Endothelial cell of umbilical vein (primary cell): ENCODE measurements around the gene BGN. TPM values are rescaled to one million over a fixed set of nuclear protein-coding genes. Genes with fewer than 3 reads are reported as not detected.

Source experiments
- BruUV-seq: library from RNA; stranded (reverse); fragments of 400-500 nt; replicated peaks from 2 replicates; lab custom pipeline; 2021; lab: Mats Ljungman, UMichigan
- CTCF ChIA-PET: fragments of 300-600, 350-600 bp; sonication (Branson Sonifier 250); formaldehyde crosslinking; loops from one replicate; lab custom pipeline; 2021; ENCODE audit warnings: antibody characterized with exemption, inconsistent platforms; lab: Charles Lee
- POLR2A ChIA-PET: fragments of 300-600, 350-600 bp; sonication (Branson Sonifier 250); formaldehyde crosslinking; loops from one replicate; lab custom pipeline; 2021; ENCODE audit warnings: antibody characterized with exemption, inconsistent platforms; lab: Charles Lee
- DNase-seq: peaks from one replicate; pipeline ENCODE4 v3.0.0-alpha.2; 2011; ENCODE audit warnings: low read depth, low spot score
- FAIRE-seq: peaks from 2 replicates; lab custom pipeline; 2011; peaks lifted over from hg19 to GRCh38; lab: Jason Lieb, UNC
- H2AFZ ChIP-seq: 2 replicates; pipeline ENCODE4 v1.6.0; 2012; ENCODE audit warnings: low read depth, low read length, control low read depth, inconsistent platforms
- H3K27ac ChIP-seq: 2 replicates; pipeline ENCODE4 v1.5.1; 2011; ENCODE audit warnings: low read depth, mild to moderate bottlenecking, control low read depth, low read length, moderate library complexity; ENCODE audit not compliant: insufficient read depth
- H3K27me3 ChIP-seq, 2 experiments: 2 replicates each; pipeline versions ENCODE4 v1.6.0 to v1.6.1; 2011; ENCODE audit warnings: low read length in 2 of 2, mixed read lengths in 1 of 2; ENCODE audit not compliant: control insufficient read depth in 2 of 2, insufficient read depth in 2 of 2
- H3K36me3 ChIP-seq, 2 experiments: 2 replicates in 1 of 2; 3 replicates in 1 of 2; pipeline ENCODE4 v1.5.1; 2011; ENCODE audit warnings: low read length in 2 of 2, mild to moderate bottlenecking in 1 of 2, moderate library complexity in 1 of 2; ENCODE audit not compliant: control insufficient read depth in 2 of 2, insufficient read depth in 2 of 2; ENCODE audit errors: extremely low read depth in 1 of 2
- H3K4me1 ChIP-seq: 3 replicates; pipeline ENCODE4 v1.5.1; 2011; ENCODE audit warnings: mild to moderate bottlenecking, low read length; ENCODE audit not compliant: control insufficient read depth, insufficient read depth; ENCODE audit errors: extremely low read depth
- H3K4me2 ChIP-seq: 2 replicates; pipeline ENCODE4 v1.6.1; 2011; ENCODE audit warnings: low read length, control low read depth, mixed read lengths; ENCODE audit not compliant: insufficient read depth
- H3K4me3 ChIP-seq, 3 experiments: fragments of 200-600 bp in 1 of 3; sonication (generic), shearing (Covaris generic) in 1 of 3; replicated peaks in 1 of 3; 2 replicates each; pipeline ENCODE4 v1.5.1; 2011 to 2016; ENCODE audit warnings: control low read depth in 3 of 3, low read length in 3 of 3, mild to moderate bottlenecking in 2 of 3, inconsistent platforms in 1 of 3, low read depth in 1 of 3, moderate library complexity in 1 of 3; ENCODE audit not compliant: insufficient read depth in 1 of 3
- H3K79me2 ChIP-seq: 2 replicates; pipeline ENCODE4 v1.6.0; 2012; ENCODE audit warnings: low read length, inconsistent platforms; ENCODE audit not compliant: control insufficient read depth, insufficient read depth
- H3K9ac ChIP-seq: replicated peaks from 2 replicates; pipeline ENCODE3; 2011; ENCODE audit warnings: low read length, control low read depth; ENCODE audit not compliant: insufficient read depth; ENCODE audit errors: extremely low read depth
- H3K9me1 ChIP-seq: replicated peaks from 3 replicates; pipeline ENCODE4 v1.6.0; 2011; ENCODE audit warnings: mild to moderate bottlenecking, low read length; ENCODE audit not compliant: control insufficient read depth, insufficient read depth; ENCODE audit errors: extremely low read depth
- H3K9me3 ChIP-seq: replicated peaks from 2 replicates; pipeline ENCODE4 v1.5.1; 2012; ENCODE audit warnings: low read length, inconsistent platforms; ENCODE audit not compliant: control insufficient read depth, insufficient read depth
- H4K20me1 ChIP-seq: replicated peaks from 2 replicates; pipeline ENCODE3; 2011; ENCODE audit warnings: mild to moderate bottlenecking, low read length; ENCODE audit not compliant: control insufficient read depth, insufficient read depth; ENCODE audit errors: extremely low read depth
- EZH2 ChIP-seq: IDR thresholded peaks from 2 replicates; pipeline ENCODE4 v1.6.1; 2012; ENCODE audit warnings: borderline replicate concordance, low read depth, mild to moderate bottlenecking, moderate library complexity, low read length, inconsistent platforms; ENCODE audit not compliant: severe bottlenecking
- FOS ChIP-seq: IDR thresholded peaks from 2 replicates; pipeline ENCODE4 v1.6.1; 2011; ENCODE audit warnings: mild to moderate bottlenecking, low read length, moderate library complexity, borderline replicate concordance; ENCODE audit not compliant: insufficient read depth
- GATA2 ChIP-seq: IDR thresholded peaks from 2 replicates; pipeline ENCODE4 v1.7.0; 2011; ENCODE audit warnings: low read depth, mild to moderate bottlenecking, moderate library complexity, mixed read lengths, low read length; ENCODE audit not compliant: insufficient read length, insufficient read depth
- JUN ChIP-seq: IDR thresholded peaks from 2 replicates; pipeline ENCODE4 v1.6.1; 2011; ENCODE audit warnings: borderline replicate concordance, low read depth; ENCODE audit not compliant: insufficient read length, insufficient read depth
- MYC ChIP-seq: IDR thresholded peaks from one replicate; pipeline ENCODE4 v1.6.1; 2011; ENCODE audit warnings: mild to moderate bottlenecking, low read depth, low read length
- POLR2A ChIP-seq: IDR thresholded peaks from 2 replicates; pipeline ENCODE4 v1.6.1; 2012; ENCODE audit warnings: low read depth, mild to moderate bottlenecking, control low read depth, low read length
- POLR2AphosphoS5 ChIP-seq: IDR thresholded peaks from 2 replicates; pipeline ENCODE4 v1.6.1; 2012; ENCODE audit warnings: low read depth, mild to moderate bottlenecking, control low read depth, low read length, moderate library complexity; ENCODE audit not compliant: insufficient read depth
- dilution Hi-C: fragments of 300-500 bp; cut with MboI; formaldehyde crosslinking; loops from one replicate; pipeline ENCODE4 v1.15.0; 2019; ENCODE audit warnings: low sequenced_read_pairs; ENCODE audit not compliant: extremely low pct_ligation_motif_present
- intact Hi-C: fragments of 100-400 bp; cut with micrococcal nuclease; formaldehyde crosslinking; loops from one replicate; pipeline ENCODE4 v1.10.0; 2022
- polyA plus RNA-seq, 4 experiments: library from polyadenylated mRNA; depleted of rRNA in 3 of 4; stranded (reverse) in 3 of 4; unstranded in 1 of 4; fragments of >200 nt; gene quantifications; 2 replicates each; pipeline versions ENCODE4 v1.2.1 to v1.2.3, GENCODE V29; 2011 to 2012; ENCODE audit warnings: missing spikeins in 1 of 4
- total RNA-seq: library from RNA; stranded (reverse); gene quantifications from 2 replicates; pipeline ENCODE4 v1.2.3, GENCODE V29; 2021
- TF ChIP-seq, protein P1 (sequence below), 2 donors: IDR thresholded peaks; 1 replicate in 1 of 2; 2 replicates in 1 of 2; pipeline ENCODE4 v1.5.1; 2011; ENCODE audit warnings: low read length in 2 of 2, mild to moderate bottlenecking in 2 of 2, moderate library complexity in 2 of 2, control low read depth in 1 of 2, inconsistent platforms in 1 of 2, low read depth in 1 of 2; ENCODE audit not compliant: insufficient read depth in 1 of 2; ENCODE audit errors: extremely low read depth in 1 of 2
- TF ChIP-seq, protein P2 (sequence below): IDR thresholded peaks from 2 replicates; pipeline ENCODE4 v1.6.1; 2011; ENCODE audit not compliant: insufficient read depth, insufficient read length

Gene BGN
- total and polyA plus RNA-seq, 2 donors (not counting 3 experiments of a cell fraction or from before 2014, with no cell fraction given) = 479 to 879 TPM

DNA sequence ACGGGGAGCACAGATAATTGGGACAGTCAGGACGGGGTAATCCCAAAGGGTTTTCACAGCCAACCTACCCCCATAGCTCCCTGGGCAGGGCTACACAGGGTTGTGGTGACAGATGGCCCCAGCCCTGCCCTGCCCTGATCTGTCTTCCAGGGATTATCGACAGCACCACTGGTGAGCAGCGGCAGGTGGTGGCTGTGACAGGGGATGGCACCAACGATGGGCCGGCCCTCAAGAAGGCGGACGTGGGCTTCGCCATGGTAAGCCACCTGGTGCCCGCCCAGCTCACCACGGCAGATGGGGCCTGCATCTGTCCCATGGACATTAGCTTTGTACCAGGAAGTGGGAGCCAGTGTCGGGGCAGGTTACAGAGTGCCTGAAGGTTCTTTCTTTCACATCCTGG lies 62.0 kb downstream of the BGN start:
- Histone ChIP-seq H3K4me3 (no peak overlapping the region), H3K4me2 (no peak overlapping the region), H3K4me1 (no peaks in the 10 kb centered on the region), H4K20me1 (no peaks in the 10 kb centered on the region), H2AFZ (no peak overlapping the region), H3K9ac (no peak overlapping the region), H3K27ac (no peak overlapping the region), H3K36me3 (no peaks in the 10 kb centered on the region), H3K9me1 (no peaks in the 10 kb centered on the region), H3K9me3 (no peaks in the 10 kb centered on the region), H3K27me3 (no peaks in the 10 kb centered on the region), H3K79me2 (no peaks in the 10 kb centered on the region)
- ChIA-PET CTCF (interaction anchor here (2.0 to 9.1 kb wide), 2 partner anchors 17 to 111 kb away, joined by 7 to 89 read pairs; no protein-coding TSS in a partner anchor), POLR2A (no interaction called here)
- TF ChIP-seq, protein P1, sequence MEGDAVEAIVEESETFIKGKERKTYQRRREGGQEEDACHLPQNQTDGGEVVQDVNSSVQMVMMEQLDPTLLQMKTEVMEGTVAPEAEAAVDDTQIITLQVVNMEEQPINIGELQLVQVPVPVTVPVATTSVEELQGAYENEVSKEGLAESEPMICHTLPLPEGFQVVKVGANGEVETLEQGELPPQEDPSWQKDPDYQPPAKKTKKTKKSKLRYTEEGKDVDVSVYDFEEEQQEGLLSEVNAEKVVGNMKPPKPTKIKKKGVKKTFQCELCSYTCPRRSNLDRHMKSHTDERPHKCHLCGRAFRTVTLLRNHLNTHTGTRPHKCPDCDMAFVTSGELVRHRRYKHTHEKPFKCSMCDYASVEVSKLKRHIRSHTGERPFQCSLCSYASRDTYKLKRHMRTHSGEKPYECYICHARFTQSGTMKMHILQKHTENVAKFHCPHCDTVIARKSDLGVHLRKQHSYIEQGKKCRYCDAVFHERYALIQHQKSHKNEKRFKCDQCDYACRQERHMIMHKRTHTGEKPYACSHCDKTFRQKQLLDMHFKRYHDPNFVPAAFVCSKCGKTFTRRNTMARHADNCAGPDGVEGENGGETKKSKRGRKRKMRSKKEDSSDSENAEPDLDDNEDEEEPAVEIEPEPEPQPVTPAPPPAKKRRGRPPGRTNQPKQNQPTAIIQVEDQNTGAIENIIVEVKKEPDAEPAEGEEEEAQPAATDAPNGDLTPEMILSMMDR (IDR thresholded peaks at IDR 0.05; ENCODE audit: extremely low read depth in 1 of 2, insufficient read depth in 1 of 2, low read depth in 1 of 2, low read length in 2 of 2) = no peak
- TF ChIP-seq GATA2 = no peak
- no peak for TF ChIP-seq JUN
- TF ChIP-seq POLR2A = no peak
- no peak for TF ChIP-seq MYC
- TF ChIP-seq FOS = no peak
- TF ChIP-seq POLR2AphosphoS5 = no peak
- no peak for TF ChIP-seq EZH2
- TF ChIP-seq, protein P2, sequence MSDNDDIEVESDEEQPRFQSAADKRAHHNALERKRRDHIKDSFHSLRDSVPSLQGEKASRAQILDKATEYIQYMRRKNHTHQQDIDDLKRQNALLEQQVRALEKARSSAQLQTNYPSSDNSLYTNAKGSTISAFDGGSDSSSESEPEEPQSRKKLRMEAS = no peak
- no TSS peak for BruUV-seq
- dilution Hi-C loops (no loop called here), intact Hi-C loops (no loop called here)
- DNase-seq (no peak), FAIRE-seq (no peak)
